Panc1 (cell line): ENCODE results near the gene SCARF1. TPM values are rescaled to one million over a fixed set of nuclear protein-coding genes. Genes with fewer than 3 reads are reported as not detected.

Experiments used
- ATAC-seq: fragments of 200-7000 bp; cut with Tn5 transposase; 2 replicates; pipeline ENCODE4 v1.9.1; 2020; ENCODE audit warnings: mild to moderate bottlenecking, moderate library complexity
- BruUV-seq: library from RNA; stranded (reverse); fragments of 400-500 nt; replicated peaks from 2 replicates; lab custom pipeline; 2021; lab: Mats Ljungman, UMichigan
- CTCF ChIA-PET: fragments of 300-600 bp; sonication (Branson Sonifier 250); formaldehyde crosslinking; loops from one replicate; lab custom pipeline; 2022; ENCODE audit warnings: antibody characterized with exemption; lab: Charles Lee
- POLR2A ChIA-PET: fragments of 300-600 bp; sonication (Branson Sonifier 250); formaldehyde crosslinking; loops from one replicate; lab custom pipeline; 2022; ENCODE audit warnings: antibody characterized with exemption; lab: Charles Lee
- DNase-seq: peaks from one replicate; pipeline ENCODE4 v3.0.0-alpha.2; 2010; ENCODE audit warnings: low read depth, low spot score
- H3K27ac ChIP-seq: 2 replicates; pipeline ENCODE4 v1.5.1; 2011; ENCODE audit warnings: mild to moderate bottlenecking, low read length, inconsistent platforms
- H3K27me3 ChIP-seq: fragments of 200-500 bp; sonication (Bioruptor generic); 2 replicates; pipeline ENCODE4 v1.6.0; 2014; ENCODE audit warnings: low read length, inconsistent platforms; ENCODE audit not compliant: control insufficient read depth, insufficient read depth
- H3K36me3 ChIP-seq: fragments of 200-500 bp; sonication (Bioruptor generic); 2 replicates; pipeline ENCODE4 v1.5.1; 2014; ENCODE audit warnings: inconsistent platforms, mild to moderate bottlenecking, low read length, moderate library complexity; ENCODE audit not compliant: control insufficient read depth, insufficient read depth
- H3K4me1 ChIP-seq: 2 replicates; pipeline ENCODE4 v1.5.1; 2011; ENCODE audit warnings: inconsistent platforms, mild to moderate bottlenecking, low read length, moderate library complexity; ENCODE audit not compliant: control insufficient read depth, insufficient read depth
- H3K4me3 ChIP-seq, 2 experiments: 2 replicates each; pipeline ENCODE4 v1.5.1; 2011 to 2012; ENCODE audit warnings: low read depth in 2 of 2, low read length in 2 of 2, mild to moderate bottlenecking in 2 of 2, inconsistent platforms in 1 of 2, moderate library complexity in 1 of 2
- H3K9me3 ChIP-seq: fragments of 200-500 bp; sonication (Bioruptor generic); 2 replicates; pipeline ENCODE4 v1.5.1; 2014; ENCODE audit warnings: low read depth, mild to moderate bottlenecking, inconsistent platforms, low read length, moderate library complexity; ENCODE audit not compliant: control insufficient read depth, insufficient read depth
- CTCF ChIP-seq: fragments of 450-650 bp; IDR thresholded peaks from 2 replicates; pipeline ENCODE4 v1.5.1; 2017; ENCODE audit warnings: mild to moderate bottlenecking
- POLR2AphosphoS5 ChIP-seq: IDR thresholded peaks from 2 replicates; pipeline ENCODE4 v1.6.1; 2012; ENCODE audit warnings: mild to moderate bottlenecking, low read depth, low read length, moderate library complexity
- REST ChIP-seq, 2 experiments: IDR thresholded peaks; 2 replicates each; pipeline ENCODE4 v1.6.1; 2011 to 2012; ENCODE audit warnings: low read depth in 2 of 2, control low read depth in 1 of 2, low read length in 1 of 2, mild to moderate bottlenecking in 1 of 2, moderate library complexity in 1 of 2; ENCODE audit not compliant: insufficient read depth in 1 of 2
- SIN3A ChIP-seq: IDR thresholded peaks from 2 replicates; pipeline ENCODE4 v1.6.1; 2012; ENCODE audit warnings: low read depth, mild to moderate bottlenecking, low read length, moderate library complexity, borderline replicate concordance; ENCODE audit not compliant: insufficient read depth
- TCF7L2 ChIP-seq: IDR thresholded peaks from 2 replicates; pipeline ENCODE4 v1.6.1; 2011; ENCODE audit warnings: mild to moderate bottlenecking, low read depth, low read length, inconsistent platforms
- in situ Hi-C: cut with HindIII; loops from 2 replicates; pipeline ENCODE4 v1.10.0; 2016; ENCODE audit warnings: low sequenced_read_pairs, low pct_unique_long_range_greater_than_20kb
- intact Hi-C: fragments of 100-400 bp; cut with micrococcal nuclease; formaldehyde crosslinking; loops from one replicate; pipeline ENCODE4 v1.10.0; 2022; ENCODE audit not compliant: unreplicated experiment
- total RNA-seq: library from RNA; stranded (reverse); gene quantifications from one replicate; pipeline ENCODE4 v1.2.1, GENCODE V29; 2021; ENCODE audit not compliant: unreplicated experiment

SCARF1 gene
- total RNA-seq, 1 experiment from 2014 or later = 6.6 TPM

GRCh38 chr17:1629504-1630310 lies 15.8 kb downstream of the SCARF1 start:
- ChIA-PET CTCF (interaction anchor here (0.5 to 2.0 kb wide), 5 partner anchors 37 to 155 kb away, joined by 3 to 17 read pairs (median 4); no protein-coding TSS in a partner anchor), POLR2A (no interaction called here)
- no peak for DNase-seq
- intact Hi-C loops = loop anchor here (2.0 kb wide), 1 partner anchor 55 kb away; no protein-coding TSS in a partner anchor
- peaks cover 8% of the 10 kb centered on the region for H3K4me1 ChIP-seq
- no peaks in the 10 kb centered on the region for H3K9me3 ChIP-seq
- H3K4me3 ChIP-seq = peak overlapping the region; percentile 68
- BruUV-seq = no TSS peak
- peak; percentile 42 for ATAC-seq
- H3K27me3 ChIP-seq = no peaks in the 10 kb centered on the region
- H3K27ac ChIP-seq = peak overlapping the region; percentile 44
- in situ Hi-C loops = no loop called here
- no peaks in the 10 kb centered on the region for H3K36me3 ChIP-seq
- TF ChIP-seq POLR2AphosphoS5 = no peak
- TF ChIP-seq SIN3A = no peak
- TF ChIP-seq TCF7L2 = no peak
- no peak for TF ChIP-seq REST (IDR thresholded peaks at IDR 0.05; ENCODE audit: insufficient read depth in 1 of 2, low read depth in 2 of 2, low read length in 1 of 2)
- TF ChIP-seq CTCF = peak; percentile 90

GRCh38 chr17:1628856-1629503 lies 16.6 kb downstream of the SCARF1 start:
- intact Hi-C loops (loop anchor here (2.0 kb wide), 1 partner anchor 54 kb away; no protein-coding TSS in a partner anchor), in situ Hi-C loops (no loop called here)
- no peaks in the 10 kb centered on the region for H3K27me3 ChIP-seq
- ChIA-PET CTCF (interaction anchor here (0.7 to 2.0 kb wide), 3 partner anchors 51 to 154 kb away, joined by 3 to 17 read pairs (median 4); no protein-coding TSS in a partner anchor), POLR2A (no interaction called here)
- peaks cover 8% of the 10 kb centered on the region for H3K4me1 ChIP-seq
- H3K27ac ChIP-seq = peak overlapping the region; percentile 44; the same call in 1 of the 2 replicates
- H3K9me3 ChIP-seq = no peaks in the 10 kb centered on the region
- TF ChIP-seq SIN3A = no peak
- no peak for TF ChIP-seq REST (IDR thresholded peaks at IDR 0.05; ENCODE audit: insufficient read depth in 1 of 2, low read depth in 2 of 2, low read length in 1 of 2)
- TF ChIP-seq TCF7L2 = no peak
- TF ChIP-seq POLR2AphosphoS5 = 0 out of 2 replicates have a peak, but pooled peaks have one; percentile 4
- TF ChIP-seq CTCF = peak; percentile 79; the same call in 1 of the 2 replicates
- ATAC-seq (peak; percentile 92), DNase-seq (no peak)
- H3K4me3 ChIP-seq = peak overlapping the region; percentile 68
- no peaks in the 10 kb centered on the region for H3K36me3 ChIP-seq
- BruUV-seq = no TSS peak
